Thoracic aorta (tissue), 2 donors: ENCODE data around the gene TBL1X. TPM values are rescaled to one million over a fixed set of nuclear protein-coding genes. Genes with fewer than 3 reads are reported as not detected.
"Not testable (repeated sequence)": the region's sequence is repeated elsewhere in the genome, so short reads cannot be mapped to it uniquely, and the experiment has no call there.

Experiments used
- ATAC-seq: fragments of 150-250 bp; one replicate; pipeline ENCODE4 v1.8.0; 2017; ENCODE audit warnings: low read depth; ENCODE audit not compliant: insufficient number of reproducible peaks, low FRiP score
- DNase-seq: peaks from one replicate; pipeline ENCODE4 v3.0.0-alpha.2; 2020; ENCODE audit warnings: low spot score
- H3K27ac ChIP-seq, 2 donors: fragments of 200-600 bp; sonication (generic); 1 replicate in 1 of 2; 2 replicates in 1 of 2; pipeline ENCODE4 v1.5.1; 2016; ENCODE audit warnings: mild to moderate bottlenecking in 2 of 2, moderate library complexity in 2 of 2
- H3K27me3 ChIP-seq: fragments of 200-600 bp; sonication (generic); replicated peaks from 2 replicates; pipeline ENCODE4 v1.6.0; 2016; ENCODE audit warnings: mild to moderate bottlenecking; ENCODE audit not compliant: insufficient read depth
- H3K36me3 ChIP-seq: fragments of 200-600 bp; sonication (generic); one replicate; pipeline ENCODE4 v1.5.1; 2016
- H3K4me1 ChIP-seq, 2 donors: fragments of 200-600 bp; sonication (generic); 1 replicate in 1 of 2; 2 replicates in 1 of 2; pipeline versions ENCODE4 v1.5.1 to v1.6.0; 2016; ENCODE audit warnings: low read depth in 2 of 2, mild to moderate bottlenecking in 1 of 2; ENCODE audit not compliant: control insufficient read depth in 1 of 2
- H3K4me3 ChIP-seq: fragments of 200-600 bp; sonication (generic); 2 replicates; pipeline ENCODE4 v1.5.1; 2016; ENCODE audit warnings: mild to moderate bottlenecking
- H3K9me3 ChIP-seq: fragments of 200-600 bp; sonication (generic); 2 replicates; pipeline ENCODE4 v1.5.1; 2016
- CTCF ChIP-seq: fragments of 200-600 bp; sonication (generic); IDR thresholded peaks from one replicate; pipeline ENCODE4 v1.5.1; 2019; ENCODE audit warnings: antibody characterized with exemption
- total RNA-seq, 2 donors: library from RNA; depleted of rRNA; stranded (reverse); fragments of >200 nt; gene quantifications; one replicate each; pipeline versions ENCODE4 v1.1.0 to v1.2.3, GENCODE V29; 2016

TBL1X gene
- total RNA-seq, 2 donors from 2014 or later = 37.9 to 39.7 TPM

- Histone ChIP-seq H3K27ac (no peak overlapping the region), H3K4me1 (peaks cover 7 to 25% of the 10 kb centered on the region in 2 donors), H3K4me3 (no peak overlapping the region), H3K27me3 (no peaks in the 10 kb centered on the region), H3K36me3 (no peaks in the 10 kb centered on the region), H3K9me3 (no peaks in the 10 kb centered on the region)
- ATAC-seq (no peak), DNase-seq (no peak)
- TF ChIP-seq CTCF = no peak
Observed at GRCh38 chrX:9532349-9532748, 67.5 kb downstream of the TBL1X start.

- Histone ChIP-seq H3K27me3 (no peaks in the 10 kb centered on the region), H3K9me3 (no peaks in the 10 kb centered on the region), H3K36me3 (no peaks in the 10 kb centered on the region), H3K27ac (no peak overlapping the region), H3K4me3 (no peak overlapping the region), H3K4me1 (peaks cover 7 to 25% of the 10 kb centered on the region in 2 donors)
- ATAC-seq (no peak), DNase-seq (no peak)
- no peak for TF ChIP-seq CTCF
Observed at GRCh38 chrX:9533611-9534010, 68.8 kb downstream of the TBL1X start.

- no peaks in the 10 kb centered on the region for H3K27me3 ChIP-seq
- ATAC-seq (no peak), DNase-seq (no peak)
- no peaks in the 10 kb centered on the region for H3K36me3 ChIP-seq
- H3K9me3 ChIP-seq = no peaks in the 10 kb centered on the region
- peaks cover 7 to 25% of the 10 kb centered on the region in 2 donors for H3K4me1 ChIP-seq
- H3K4me3 ChIP-seq = no peak overlapping the region
- H3K27ac ChIP-seq = no peak overlapping the region
- TF ChIP-seq CTCF = no peak
Observed at GRCh38 chrX:9534686-9535085, 69.8 kb downstream of the TBL1X start.

GRCh38 chrX:9535101-9535500 is 70.2 kb downstream of the TBL1X start:
- TF ChIP-seq CTCF = no peak
- DNase-seq (no peak), ATAC-seq (no peak)
- no peak overlapping the region for H3K4me3 ChIP-seq
- no peaks in the 10 kb centered on the region for H3K27me3 ChIP-seq
- no peaks in the 10 kb centered on the region for H3K36me3 ChIP-seq
- no peaks in the 10 kb centered on the region for H3K9me3 ChIP-seq
- H3K27ac ChIP-seq = no peak overlapping the region
- peaks cover 7 to 25% of the 10 kb centered on the region in 2 donors for H3K4me1 ChIP-seq

- peaks cover 4 to 29% of the 10 kb centered on the region in 2 donors for H3K4me1 ChIP-seq
- not testable (repeated sequence) for H3K4me3 ChIP-seq, H3K36me3 ChIP-seq, H3K9me3 ChIP-seq, H3K27ac ChIP-seq, ATAC-seq, H3K27me3 ChIP-seq, DNase-seq
Observed at GRCh38 chrX:9536156-9536555, 71.3 kb downstream of the TBL1X start.

- Histone ChIP-seq H3K36me3 (no peaks in the 10 kb centered on the region), H3K27ac (no peak overlapping the region), H3K9me3 (no peaks in the 10 kb centered on the region), H3K27me3 (no peaks in the 10 kb centered on the region), H3K4me3 (no peak overlapping the region), H3K4me1 (peaks cover 4 to 19% of the 10 kb centered on the region in 2 donors)
- DNase-seq = no peak
- TF ChIP-seq CTCF = no peak
- ATAC-seq = no peak
Observed at GRCh38 chrX:9537781-9538180, 72.9 kb downstream of the TBL1X start.
